PC-9 (cell line): Measurements from ENCODE around the gene ADGRD2. TPM values are rescaled to one million over a fixed set of nuclear protein-coding genes. Genes with fewer than 3 reads are reported as not detected.

Experiments
- BruUV-seq: library from RNA; stranded (reverse); fragments of 400-500 nt; replicated peaks from 2 replicates; lab custom pipeline; 2021; lab: Mats Ljungman, UMichigan
- CTCF ChIA-PET: fragments of 300-600 bp; sonication (Branson Sonifier 250); formaldehyde crosslinking; loops from one replicate; lab custom pipeline; 2022; ENCODE audit warnings: antibody characterized with exemption; lab: Charles Lee
- POLR2A ChIA-PET: fragments of 300-600 bp; sonication (Branson Sonifier 250); formaldehyde crosslinking; loops from one replicate; lab custom pipeline; 2022; ENCODE audit warnings: antibody characterized with exemption; ENCODE audit not compliant: unreplicated experiment; lab: Charles Lee
- DNase-seq, 2 experiments: peaks; one replicate each; pipeline versions ENCODE4 v3.0.0 to v3.0.0-alpha.2; 2015 to 2022; ENCODE audit warnings: mixed read lengths in 1 of 2
- H2AFZ ChIP-seq: fragments of 200-600 bp; sonication (generic); 2 replicates; pipeline ENCODE4 v1.8.1; 2017; ENCODE audit warnings: antibody characterized with exemption
- H3F3A ChIP-seq: fragments of 200-600 bp; sonication (generic); 2 replicates; pipeline ENCODE4 v1.8.1; 2017; ENCODE audit warnings: antibody characterized with exemption, mild to moderate bottlenecking, low read depth; ENCODE audit not compliant: insufficient read depth
- H3K27ac ChIP-seq: fragments of 200-600 bp; sonication (generic); 2 replicates; pipeline ENCODE4 v1.6.1; 2016; ENCODE audit warnings: mixed run types
- H3K27me3 ChIP-seq: fragments of 200-600 bp; sonication (generic); 2 replicates; pipeline ENCODE4 v1.6.1; 2016; ENCODE audit warnings: low read depth, mixed run types; ENCODE audit not compliant: insufficient read depth
- H3K36me3 ChIP-seq: fragments of 200-600 bp; sonication (generic); 2 replicates; pipeline ENCODE4 v1.6.1; 2016; ENCODE audit warnings: low read depth, mixed run types
- H3K4me1 ChIP-seq: fragments of 200-600 bp; sonication (generic); replicated peaks from 2 replicates; pipeline ENCODE4 v1.6.1; 2016; ENCODE audit warnings: mixed run types; ENCODE audit not compliant: insufficient read depth
- H3K4me2 ChIP-seq: fragments of 200-600 bp; sonication (generic); 2 replicates; pipeline ENCODE4 v1.6.1; 2017; ENCODE audit warnings: mixed run types
- H3K4me3 ChIP-seq: fragments of 200-600 bp; sonication (generic); 2 replicates; pipeline ENCODE4 v1.6.1; 2016; ENCODE audit warnings: mixed run types
- H3K79me2 ChIP-seq: fragments of 200-600 bp; sonication (generic); 2 replicates; pipeline ENCODE4 v1.6.1; 2017; ENCODE audit warnings: low read depth, mixed run types
- H3K9me2 ChIP-seq: fragments of 200-600 bp; sonication (generic); 2 replicates; pipeline ENCODE4 v1.8.1; 2017; ENCODE audit warnings: mild to moderate bottlenecking; ENCODE audit not compliant: insufficient read depth
- H3K9me3 ChIP-seq: fragments of 200-600 bp; sonication (generic); 2 replicates; pipeline ENCODE4 v1.8.1; 2016; ENCODE audit warnings: low read depth; ENCODE audit not compliant: insufficient read depth
- H4K20me1 ChIP-seq: fragments of 200-600 bp; sonication (generic); 2 replicates; pipeline ENCODE4 v1.8.1; 2017; ENCODE audit not compliant: insufficient read depth
- CTCF ChIP-seq: fragments of 200-600 bp; sonication (generic); conservative IDR thresholded peaks from 2 replicates; pipeline ENCODE4 v1.6.1; 2017; ENCODE audit warnings: mixed run types, antibody characterized with exemption, mild to moderate bottlenecking, moderate library complexity
- EZH2 ChIP-seq: fragments of 200-600 bp; sonication (generic); IDR thresholded peaks from 2 replicates; pipeline ENCODE4 v1.8.0; 2017; ENCODE audit warnings: antibody characterized with exemption, low read depth
- intact Hi-C: fragments of 100-400 bp; cut with micrococcal nuclease; formaldehyde crosslinking; loops from one replicate; pipeline ENCODE4 v1.10.0; 2022; ENCODE audit not compliant: unreplicated experiment
- total RNA-seq: library from RNA; stranded (reverse); gene quantifications from 2 replicates; pipeline ENCODE4 v1.2.3, GENCODE V29; 2021

The ADGRD2 gene
- total RNA-seq, 1 experiment from 2014 or later: not detected

- TF ChIP-seq EZH2 (no peak), CTCF (no peak)
- Histone ChIP-seq H2AFZ (no peak overlapping the region), H3K9me3 (no peaks in the 10 kb centered on the region), H3K4me2 (no peak overlapping the region), H3K4me1 (no peaks in the 10 kb centered on the region), H3K27ac (no peak overlapping the region), H3K9me2 (no peaks in the 10 kb centered on the region), H3K4me3 (no peak overlapping the region), H3K27me3 (no peaks in the 10 kb centered on the region), H3K36me3 (no peaks in the 10 kb centered on the region), H3K79me2 (no peaks in the 10 kb centered on the region), H3F3A (no peaks in the 10 kb centered on the region), H4K20me1 (no peaks in the 10 kb centered on the region)
- intact Hi-C loops: no loop called here
- CTCF ChIA-PET: no interaction called here
- no TSS peak for BruUV-seq
- no peak for DNase-seq
- POLR2A ChIA-PET: no interaction called here
Measured at GRCh38 chr9:124468061-124468740, 17.9 kb downstream of the ADGRD2 start.

GRCh38 chr9:124469011-124469832 is 19.0 kb downstream of the ADGRD2 start:
- no peak for TF ChIP-seq CTCF
- TF ChIP-seq EZH2: no peak
- Histone ChIP-seq H3K27me3 (no peaks in the 10 kb centered on the region), H3K27ac (no peak overlapping the region), H3K4me2 (no peak overlapping the region), H2AFZ (no peak overlapping the region), H3K9me3 (no peaks in the 10 kb centered on the region), H4K20me1 (no peaks in the 10 kb centered on the region), H3K36me3 (no peaks in the 10 kb centered on the region), H3K4me3 (no peak overlapping the region), H3K9me2 (no peaks in the 10 kb centered on the region), H3K4me1 (no peaks in the 10 kb centered on the region), H3F3A (no peaks in the 10 kb centered on the region), H3K79me2 (no peaks in the 10 kb centered on the region)
- ChIA-PET POLR2A (no interaction called here), CTCF (no interaction called here)
- no TSS peak for BruUV-seq
- intact Hi-C loops: no loop called here
- DNase-seq: no peak

- Histone ChIP-seq H3K9me2 (no peaks in the 10 kb centered on the region), H3K4me1 (no peaks in the 10 kb centered on the region), H3K79me2 (no peaks in the 10 kb centered on the region), H3K36me3 (no peaks in the 10 kb centered on the region), H3K4me2 (no peak overlapping the region), H3K27ac (no peak overlapping the region), H3K27me3 (no peaks in the 10 kb centered on the region), H3F3A (no peaks in the 10 kb centered on the region), H2AFZ (no peak overlapping the region), H3K4me3 (no peak overlapping the region), H4K20me1 (no peaks in the 10 kb centered on the region; the same call in 1 of the 2 replicates), H3K9me3 (no peaks in the 10 kb centered on the region)
- POLR2A ChIA-PET: no interaction called here
- TF ChIP-seq CTCF: no peak
- TF ChIP-seq EZH2: no peak
- CTCF ChIA-PET: no interaction called here
- intact Hi-C loops: no loop called here
- no peak for DNase-seq
- BruUV-seq: no TSS peak
Measured at GRCh38 chr9:124470306-124470705, 20.1 kb downstream of the ADGRD2 start.
